ENCODE results near the gene SQOR.
"Not testable (repeated sequence)": the region's sequence is repeated elsewhere in the genome, so short reads cannot be mapped to it uniquely, and the experiment has no call there.

Gene SQOR

DNA sequence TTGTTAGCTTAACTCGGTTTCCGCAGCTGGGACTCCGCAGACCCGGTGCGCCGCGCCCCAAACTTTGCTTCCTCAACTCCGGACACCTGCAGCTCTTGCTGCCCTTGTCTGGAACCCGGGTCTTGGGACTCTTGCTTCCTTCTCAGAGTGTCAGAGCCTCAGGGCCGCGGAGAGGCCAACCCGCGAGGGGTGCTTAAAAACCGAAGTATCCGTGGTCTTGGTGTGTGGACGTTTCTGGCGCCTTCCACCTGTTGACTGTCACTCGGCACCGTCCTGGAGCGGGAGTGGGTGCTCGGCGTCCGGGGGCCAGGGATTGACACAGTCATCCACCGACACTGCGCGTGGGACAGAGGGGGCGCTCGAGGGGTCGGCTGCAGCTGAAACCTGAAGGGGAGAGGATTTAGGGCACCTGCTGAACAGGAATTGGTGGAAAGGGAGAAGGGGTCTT, 386 bp downstream of the SQOR start:
- no peak for FAIRE-seq

DNA sequence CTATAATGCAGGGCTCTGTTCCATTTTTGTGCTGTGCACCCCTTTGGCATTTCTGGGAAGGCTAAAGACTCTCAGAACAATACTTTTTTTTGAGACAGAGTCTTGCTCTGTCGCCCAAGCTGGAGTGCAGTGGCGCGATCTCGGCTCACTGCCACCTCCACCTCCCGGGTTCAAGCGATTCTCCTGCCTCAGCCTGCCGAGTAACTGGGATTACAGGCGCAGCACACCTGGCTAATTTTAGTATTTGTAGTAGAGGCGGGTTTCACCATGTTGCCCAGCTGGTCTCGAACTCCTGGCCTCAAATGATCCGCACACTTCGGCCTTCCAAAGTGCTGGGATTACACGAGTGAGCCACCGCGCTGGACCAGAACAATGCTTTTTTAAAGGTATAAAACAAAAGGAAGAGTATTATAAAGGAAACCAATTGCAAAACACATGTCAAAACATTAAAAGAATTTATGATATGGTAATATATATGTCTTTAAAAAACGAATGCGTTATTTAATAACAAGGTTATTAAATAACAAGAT, 999 bp downstream of the SQOR start:
- FAIRE-seq, result no peak

DNA sequence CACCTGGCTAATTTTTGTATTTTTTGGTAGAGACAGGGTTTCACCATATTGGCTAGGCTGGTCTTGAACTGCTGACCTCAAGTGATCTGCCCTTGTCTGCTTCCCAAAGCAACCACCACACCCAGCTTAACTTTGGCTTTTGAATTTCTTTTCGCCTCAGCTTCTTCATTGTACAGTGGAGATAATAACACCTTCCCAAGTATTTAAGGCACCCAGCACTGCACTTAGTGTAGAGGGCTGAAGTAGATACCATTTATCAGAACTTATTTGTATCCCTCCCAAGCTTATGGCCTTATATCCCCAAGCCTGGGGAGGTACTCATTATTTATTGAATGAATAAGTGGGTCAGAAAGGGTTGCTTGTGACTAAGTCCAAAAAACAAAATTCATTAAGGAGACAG, 2.3 kb downstream of the SQOR start:
- no peak for FAIRE-seq

DNA sequence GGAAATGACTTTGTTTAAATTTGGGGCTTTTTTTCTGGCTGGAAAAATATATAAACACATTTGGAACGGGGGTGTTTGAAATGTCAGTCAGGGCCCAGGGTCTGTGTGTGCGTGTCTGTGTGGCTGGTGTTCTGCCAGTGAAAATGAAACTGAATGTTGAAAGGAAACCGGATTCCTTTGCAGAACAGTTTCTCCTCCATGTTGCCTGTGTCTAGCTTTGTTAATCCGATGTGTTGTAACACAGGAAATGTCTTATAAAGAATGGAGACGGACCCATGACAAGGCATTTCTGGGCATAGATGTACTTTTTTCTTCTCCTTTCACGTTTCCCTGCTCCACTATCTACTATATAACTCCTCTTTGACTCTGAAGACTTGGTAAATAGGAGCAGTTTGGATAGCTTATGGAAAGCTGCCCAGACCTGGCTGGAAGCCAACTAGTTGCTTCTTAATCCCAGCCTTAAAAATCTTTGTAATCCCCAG, 2.8 kb downstream of the SQOR start:
- peak; percentile 41 for FAIRE-seq

DNA sequence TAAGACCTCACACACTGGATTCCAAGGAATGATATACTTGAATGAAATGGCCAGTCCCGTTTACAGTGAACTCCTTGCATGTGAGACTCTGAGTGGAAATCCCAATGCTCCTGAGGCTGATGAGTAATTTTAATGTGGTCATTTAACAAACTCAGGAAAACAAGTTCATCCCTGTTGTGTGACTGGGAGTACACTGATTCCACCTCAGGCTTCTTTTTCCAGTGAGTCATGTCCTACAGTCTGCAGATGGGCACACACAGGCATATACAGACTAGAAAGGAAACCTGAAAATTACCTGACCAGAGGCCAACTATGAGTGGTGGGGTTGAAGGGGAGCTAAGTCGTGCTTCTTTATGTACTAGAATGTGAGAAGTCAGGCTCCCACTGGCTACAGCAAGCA, 5.8 kb downstream of the SQOR start:
- no peak for FAIRE-seq

DNA sequence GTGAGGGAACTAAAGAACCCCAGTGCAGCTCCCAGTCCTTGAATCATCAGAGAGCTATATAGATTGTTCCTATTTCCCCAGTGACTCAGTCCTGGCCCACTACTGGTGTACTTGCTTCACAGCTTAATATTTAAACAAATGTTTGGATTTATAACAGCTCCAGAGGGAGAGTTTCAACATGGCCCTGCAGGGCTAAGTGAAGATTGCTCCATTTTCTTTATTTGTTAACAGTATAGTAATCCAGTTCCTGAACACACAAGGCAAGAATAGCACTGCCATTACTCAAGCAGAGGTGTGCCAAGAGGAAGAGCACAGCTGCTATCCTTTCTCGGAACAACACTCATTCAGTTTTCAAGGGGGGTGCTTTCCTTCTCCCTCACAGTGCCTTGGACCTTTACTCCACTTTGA, 6.5 kb downstream of the SQOR start:
- FAIRE-seq, result no peak

DNA sequence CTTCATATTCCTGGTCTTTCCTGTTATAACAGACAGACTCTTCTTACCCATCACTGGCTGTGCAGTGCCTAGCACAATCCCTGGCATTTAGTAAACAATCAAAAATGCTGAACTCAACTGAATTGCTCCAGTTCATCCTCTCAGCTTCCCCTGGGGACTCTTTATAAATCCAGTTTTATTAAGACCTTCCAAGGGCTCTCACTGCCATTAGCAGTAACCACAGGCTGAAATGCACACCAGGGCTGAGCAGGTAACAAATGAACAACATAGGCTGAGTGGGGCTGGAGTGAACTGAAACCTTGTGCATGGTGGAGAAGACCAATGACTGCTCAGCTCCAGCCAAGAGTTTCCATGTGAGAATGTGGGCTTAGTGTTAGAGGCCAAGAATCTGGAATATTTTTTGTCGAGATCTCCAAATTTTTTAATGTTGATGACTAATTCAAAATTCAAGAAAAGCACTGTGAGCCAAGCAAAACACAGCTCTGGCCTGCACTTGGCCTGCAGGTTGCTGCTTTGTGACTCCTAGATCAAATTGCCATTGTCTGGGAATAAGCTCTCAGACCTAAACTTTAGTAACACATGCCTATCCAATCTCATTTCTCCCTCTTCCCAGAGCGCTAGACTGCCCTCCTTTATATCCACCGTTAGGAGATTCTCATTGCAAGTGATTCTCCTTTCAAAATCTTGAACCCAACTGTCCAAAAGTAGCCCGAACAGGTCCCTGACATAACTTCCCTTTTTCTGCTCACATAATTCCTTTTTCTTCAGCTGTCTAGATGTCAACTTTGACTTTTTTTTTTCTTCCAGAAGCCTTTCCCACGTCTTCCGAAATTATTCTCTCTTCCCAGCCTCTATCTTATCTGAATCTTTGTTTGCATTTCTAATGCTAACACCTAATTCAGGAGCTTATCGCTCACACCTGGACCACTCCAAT, 7.4 kb downstream of the SQOR start:
- no peak for FAIRE-seq

DNA sequence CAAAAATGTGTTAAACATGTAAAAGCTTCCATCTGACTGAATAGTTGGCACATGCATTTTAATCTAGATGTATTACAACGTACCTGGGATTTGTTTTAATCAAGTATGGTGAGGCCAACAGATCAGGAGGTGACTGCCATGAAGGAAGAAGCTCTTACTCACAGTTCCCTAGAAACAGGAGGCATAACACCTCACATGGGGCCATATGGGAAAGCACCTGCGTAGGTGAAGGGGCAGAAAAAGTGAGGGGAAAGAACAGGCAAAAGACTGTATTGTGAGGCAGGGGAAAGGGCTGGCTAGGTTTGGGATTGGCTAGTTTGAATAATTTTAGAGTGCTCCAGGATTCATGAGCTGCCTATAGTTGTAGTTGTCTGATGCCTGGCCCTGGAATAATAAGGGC, 9.6 kb downstream of the SQOR start:
- FAIRE-seq, result no peak

DNA sequence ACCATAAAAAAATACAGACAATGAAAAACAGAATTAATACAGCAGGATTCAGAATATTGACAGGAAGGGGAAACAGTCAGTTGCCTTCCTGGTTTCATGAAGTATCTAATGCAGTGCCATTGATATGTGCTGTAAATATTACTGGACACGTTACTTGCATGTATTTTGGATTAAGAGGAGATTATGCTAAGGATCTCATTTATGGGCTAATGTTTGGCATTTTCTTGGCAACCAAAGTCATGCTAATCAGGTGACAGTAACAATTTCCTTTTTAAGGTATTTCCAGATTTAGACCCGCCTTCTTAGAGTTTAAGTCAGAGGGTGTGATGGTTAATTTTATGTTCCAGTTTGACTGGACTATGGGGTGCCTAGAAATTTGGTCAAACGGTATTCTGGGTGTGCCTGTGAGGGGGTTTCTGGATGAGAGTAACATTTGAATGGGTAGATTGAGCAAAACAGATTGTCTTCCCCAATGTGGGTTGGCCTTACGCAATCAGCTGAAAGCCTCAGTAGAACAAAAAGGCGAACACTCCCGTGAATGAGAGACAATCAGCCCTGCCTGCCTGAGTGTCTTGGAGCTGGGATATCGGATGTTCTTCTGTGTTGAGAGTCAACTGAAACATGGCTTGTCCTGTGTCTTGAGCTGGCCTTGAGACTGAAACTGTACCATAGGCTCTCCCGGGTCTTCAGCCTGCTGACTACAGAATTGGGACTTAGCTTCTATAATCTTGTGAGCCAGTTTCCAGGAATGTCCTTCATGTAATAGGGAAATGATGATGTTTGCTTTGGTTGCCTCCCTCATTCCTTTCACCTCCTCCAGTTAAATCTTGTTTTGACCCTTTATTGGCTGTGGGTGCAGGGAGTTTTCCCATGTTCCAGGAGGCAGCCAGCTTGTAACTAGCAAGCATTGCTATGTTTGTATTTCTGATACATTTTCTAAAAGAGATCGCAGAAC, 10.5 kb downstream of the SQOR start:
- FAIRE-seq, result no peak

DNA sequence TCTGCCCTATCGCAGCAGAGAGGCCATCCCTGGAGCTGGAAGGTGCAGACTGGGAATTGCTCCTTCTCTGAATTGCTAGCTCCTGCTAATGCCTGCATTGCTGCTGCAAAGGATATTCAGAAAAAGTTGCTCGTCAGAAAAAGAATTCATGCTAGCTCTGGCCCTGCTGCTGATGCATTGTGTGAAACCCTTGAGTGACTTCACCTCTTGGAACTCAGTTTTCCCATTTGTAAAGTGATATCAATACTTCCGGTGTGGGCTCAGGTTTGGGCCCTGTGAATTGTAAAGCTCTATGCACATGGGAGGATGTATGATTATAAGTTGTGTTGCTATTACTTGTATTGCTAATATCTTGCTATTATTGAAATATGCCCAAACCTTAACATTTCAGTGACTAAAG, 11.4 kb downstream of the SQOR start:
- FAIRE-seq, result no peak

DNA sequence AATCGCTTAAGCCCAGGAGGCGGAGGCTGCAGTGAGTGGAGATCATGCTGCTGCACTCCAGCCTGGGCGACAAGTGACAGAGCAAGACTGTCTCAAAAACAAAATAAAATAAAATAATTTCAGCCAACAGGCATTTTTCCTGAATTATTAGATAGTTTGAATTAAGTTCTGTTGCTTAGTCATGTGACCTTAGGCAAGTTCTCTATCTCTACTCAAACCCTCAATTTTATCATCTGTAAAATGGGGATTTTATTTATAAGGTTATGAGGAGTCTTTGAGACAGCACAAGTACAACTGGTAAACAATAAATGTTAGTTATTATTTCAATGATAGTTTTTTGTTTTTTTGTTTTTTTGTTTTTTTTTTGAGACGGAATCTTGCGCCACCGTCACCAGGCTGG, 13.0 kb downstream of the SQOR start:
- FAIRE-seq, result no peak

DNA sequence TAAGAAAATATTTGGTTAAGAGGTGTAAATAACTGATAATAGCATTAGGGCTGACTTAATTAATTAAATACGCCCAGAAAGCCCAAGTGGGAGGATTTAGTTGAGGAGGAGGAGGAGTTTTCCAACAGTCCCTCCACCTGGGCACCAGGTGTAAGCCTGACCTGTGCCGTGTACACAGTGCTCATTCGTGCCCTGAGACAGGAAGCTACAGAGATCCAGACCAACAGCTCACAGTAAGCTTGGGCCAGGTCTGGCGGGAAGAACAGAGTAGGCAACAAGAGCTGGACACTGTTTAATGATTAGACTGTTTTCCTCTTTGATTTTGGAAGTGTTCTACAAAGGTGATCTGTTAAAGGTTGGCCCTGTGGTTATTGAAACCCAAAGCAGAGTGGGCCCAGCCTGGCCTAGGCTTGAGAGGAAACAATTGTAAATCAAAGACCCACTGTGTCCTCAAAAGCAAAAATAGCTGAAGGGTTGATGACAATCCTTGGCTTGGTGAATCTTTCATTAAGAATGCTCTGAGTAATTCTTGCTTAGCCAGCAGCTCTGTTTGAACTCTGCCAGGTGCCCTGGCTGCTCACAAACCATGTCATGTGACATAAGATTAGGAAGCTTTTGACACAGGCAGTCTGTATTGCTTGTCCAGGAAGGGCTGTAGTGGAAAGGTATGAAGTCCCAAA, 13.8 kb downstream of the SQOR start:
- no peak for FAIRE-seq

DNA sequence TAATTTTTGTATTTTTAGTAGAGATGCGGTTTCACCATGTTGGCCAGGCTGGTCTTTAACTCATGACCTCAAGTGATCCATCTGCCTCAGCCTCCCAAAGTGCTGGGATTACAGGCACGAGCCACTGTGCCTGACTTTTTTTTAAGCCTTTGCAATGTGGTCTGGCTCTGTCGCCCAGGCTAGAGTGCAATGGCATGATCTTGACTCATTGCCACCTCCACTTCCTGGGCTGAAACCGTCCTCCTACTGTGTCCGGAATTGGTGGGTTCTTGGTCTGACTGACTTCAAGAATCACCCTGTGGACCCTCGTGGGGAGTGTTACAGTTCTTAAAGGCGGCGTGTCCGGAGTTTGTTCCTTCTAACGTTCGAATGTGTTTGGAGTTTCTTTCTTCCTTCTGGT, 15.2 kb downstream of the SQOR start:
- FAIRE-seq, result not testable (repeated sequence)

DNA sequence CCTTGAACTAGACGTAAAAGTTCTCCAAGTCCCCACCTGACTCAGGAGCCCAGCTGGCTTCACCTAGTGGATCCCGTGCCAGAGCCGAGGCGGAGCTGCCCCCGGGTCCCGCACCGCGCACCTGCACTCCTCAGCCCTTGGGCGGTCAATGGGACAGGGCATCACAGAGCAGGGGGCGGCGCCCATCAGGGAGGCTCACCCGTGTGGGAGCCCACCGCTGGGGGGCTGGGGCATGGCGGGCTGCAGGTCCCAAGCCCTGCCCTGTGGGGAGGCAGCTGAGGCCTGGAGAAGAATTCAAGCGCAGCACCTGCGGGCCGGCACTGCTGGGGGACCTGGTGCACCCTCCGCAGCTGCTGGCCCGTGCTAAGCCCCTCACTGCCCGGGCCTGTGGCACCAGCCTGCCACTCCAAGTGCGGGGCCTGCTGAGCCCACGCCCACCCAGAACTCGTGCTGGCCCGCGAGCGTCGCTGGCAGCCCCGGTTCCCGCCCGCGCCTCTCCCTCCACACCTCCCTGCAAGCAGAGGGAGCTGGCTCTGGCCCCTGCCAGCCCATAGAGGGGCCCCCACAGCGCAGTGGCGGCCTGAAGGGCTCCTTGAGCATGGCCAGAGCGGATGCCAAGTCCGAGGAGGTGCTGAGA, 16.2 kb downstream of the SQOR start:
- no peak for FAIRE-seq

DNA sequence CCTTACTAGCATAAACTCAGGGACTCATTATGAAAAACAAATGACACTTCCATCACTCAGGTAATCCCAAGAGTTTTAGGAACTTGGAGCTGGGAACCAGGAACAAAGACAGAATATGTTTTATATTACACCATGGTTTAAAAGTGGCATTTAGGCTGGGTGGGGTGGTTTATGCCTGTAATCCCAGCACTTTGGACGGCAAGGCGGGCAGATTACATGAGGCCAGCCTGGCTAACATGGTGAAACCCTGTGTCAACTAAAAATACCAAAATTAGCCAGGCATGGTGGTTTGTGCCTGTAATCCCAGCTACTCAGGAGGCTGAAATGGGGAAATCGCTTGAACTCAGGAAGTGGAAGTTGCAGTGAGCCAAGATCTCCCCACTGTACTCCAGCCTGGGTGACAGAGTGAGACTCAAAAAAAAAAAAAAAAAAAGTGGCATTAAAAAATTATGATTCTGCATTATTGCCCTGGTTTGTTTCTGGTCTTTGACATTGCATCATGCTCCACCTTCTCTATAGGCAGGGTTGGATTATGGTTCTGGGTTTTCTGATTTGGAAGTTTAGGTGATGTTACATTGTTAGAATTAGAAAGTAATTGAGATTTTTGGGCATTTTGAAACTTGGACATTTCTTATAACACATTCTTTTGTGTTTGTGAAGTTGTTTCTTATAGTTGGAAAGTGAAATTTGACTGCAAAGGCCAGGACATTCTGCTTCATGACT, 19.0 kb downstream of the SQOR start:
- FAIRE-seq, result no peak

DNA sequence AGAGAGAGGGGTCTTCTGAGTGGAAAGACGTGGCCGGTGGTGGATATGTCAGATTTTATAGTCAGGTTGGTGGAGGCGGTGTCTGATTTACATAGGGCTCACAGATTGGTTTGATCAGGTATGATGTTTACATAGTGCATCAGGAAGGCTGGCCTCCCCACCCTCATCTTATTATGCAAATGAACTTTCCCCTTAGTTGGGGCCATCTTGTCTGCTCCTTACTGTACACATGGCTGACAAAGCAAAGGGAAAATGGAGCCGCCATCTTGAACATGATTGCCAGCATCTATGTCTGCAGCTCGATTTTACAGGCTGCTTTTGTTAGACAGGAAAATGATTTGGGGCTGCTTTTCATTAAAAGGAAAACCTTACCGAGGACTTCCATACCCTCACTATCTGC, 19.9 kb downstream of the SQOR start:
- FAIRE-seq, result no peak

DNA sequence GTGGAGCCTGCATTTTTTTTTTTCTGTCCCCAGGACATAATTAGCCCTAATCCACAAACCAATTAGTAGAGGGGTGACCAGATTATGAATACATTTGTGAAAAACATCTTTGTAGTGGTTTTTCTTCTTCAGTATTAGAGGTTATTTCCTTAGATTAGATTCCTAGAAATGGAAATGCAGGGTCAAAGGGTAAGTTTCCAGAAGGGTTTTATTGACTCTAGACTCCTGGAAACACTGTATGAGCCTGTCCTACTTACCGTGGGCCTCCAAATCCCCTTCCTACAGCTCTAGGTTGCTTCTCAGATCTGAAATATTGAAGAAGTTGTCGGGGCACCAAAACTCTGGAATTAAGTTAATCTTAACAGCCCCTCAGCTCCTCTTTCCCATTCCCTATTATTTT, 22.4 kb downstream of the SQOR start:
- no peak for FAIRE-seq

DNA sequence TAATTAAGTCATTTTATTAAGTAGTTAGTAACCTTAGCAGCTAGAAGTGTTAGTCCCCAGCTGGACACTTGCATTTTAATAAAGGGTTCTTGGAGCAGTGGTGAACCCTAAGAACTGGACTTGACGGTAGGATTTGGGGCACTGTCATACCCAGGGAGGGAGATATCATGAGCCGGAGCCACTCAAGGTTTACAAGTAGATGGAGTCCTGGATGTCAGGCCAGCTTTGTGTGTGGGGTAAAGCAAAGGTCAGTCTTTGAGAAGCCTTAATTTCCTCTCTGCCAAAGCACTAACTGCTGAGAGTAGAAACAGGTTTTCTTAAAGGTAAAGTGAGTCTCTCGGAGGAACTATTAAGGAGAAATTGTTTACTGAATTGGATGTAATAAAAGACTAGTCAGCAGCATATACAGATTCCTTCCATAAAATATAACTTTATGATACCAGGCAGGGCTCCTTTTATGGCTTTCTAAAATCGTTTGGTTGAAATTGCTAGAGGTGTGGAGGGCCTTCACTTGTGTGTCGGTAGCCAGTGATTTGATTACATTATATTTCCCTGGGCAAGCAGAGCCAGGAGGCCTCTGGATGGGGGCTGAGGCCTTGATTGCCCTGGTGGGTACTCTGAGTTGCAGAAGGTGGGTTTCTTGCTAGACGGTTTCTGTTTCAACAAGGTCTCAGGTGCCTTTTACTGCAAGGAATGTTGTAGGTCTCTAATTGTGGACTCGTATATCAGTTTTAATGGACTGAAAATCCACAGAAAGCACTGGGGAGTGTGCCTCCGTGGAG, 23.1 kb downstream of the SQOR start:
- FAIRE-seq, result no peak

DNA sequence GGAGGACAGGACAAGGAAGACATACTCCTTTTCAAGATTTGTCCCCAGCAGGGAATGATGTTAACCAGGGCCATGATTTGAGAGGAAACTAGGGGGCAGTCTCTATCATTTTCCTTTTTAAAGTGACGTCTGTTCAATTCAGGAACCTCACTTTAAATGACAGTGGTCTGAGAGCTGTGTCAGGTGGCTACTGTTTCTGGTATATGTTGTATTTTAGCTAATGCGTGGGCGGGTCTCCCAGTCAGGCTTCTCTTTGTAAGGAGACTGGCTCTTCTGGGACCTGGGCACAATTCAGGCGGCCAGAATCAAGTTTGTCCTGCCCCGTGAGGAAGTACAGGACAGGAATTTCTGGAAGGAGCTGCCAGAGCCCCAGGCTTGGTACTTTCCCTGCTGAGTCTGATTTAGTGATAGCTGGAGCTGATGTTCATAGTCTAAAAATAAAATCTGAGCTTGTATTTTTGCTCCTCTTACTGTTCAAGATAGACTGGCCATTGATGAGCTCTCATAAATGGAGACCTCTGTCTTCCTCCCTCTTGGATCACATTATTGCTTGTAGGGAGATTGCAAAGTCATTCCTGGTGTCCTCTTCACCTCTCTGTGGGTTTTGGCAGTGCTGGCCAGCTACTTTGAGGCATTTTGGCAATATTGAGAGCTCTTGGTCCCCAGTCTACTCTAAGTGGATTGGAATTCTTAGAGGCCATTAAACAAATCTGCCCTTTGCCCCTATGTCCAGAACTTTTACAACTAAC, 25.6 kb downstream of the SQOR start:
- no peak for FAIRE-seq

DNA sequence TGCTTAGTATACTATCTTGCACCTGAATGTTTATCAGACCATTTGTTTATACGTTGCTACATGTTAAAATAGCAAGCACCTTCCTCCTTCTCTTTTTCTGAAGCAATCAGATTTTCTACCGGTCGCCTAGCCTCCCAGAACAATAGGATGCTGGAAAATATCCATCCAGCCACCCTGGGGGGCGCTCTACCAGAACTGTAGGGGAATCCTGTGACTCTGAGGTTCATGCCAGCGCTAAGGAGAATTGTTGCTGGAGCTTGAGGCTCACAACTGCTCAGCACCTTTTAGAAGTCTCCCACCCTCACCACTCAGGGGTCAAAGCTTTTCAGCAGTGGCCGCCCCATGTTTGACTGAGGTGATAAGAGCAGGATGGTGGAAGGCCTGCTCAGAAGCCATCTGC, 27.5 kb downstream of the SQOR start:
- no peak for FAIRE-seq

Measured in endometrium (tissue), 2 donors.